GM13977 (cell line): ENCODE results near the gene TSSK6.

Experiments
- DNase-seq: peaks from one replicate; pipeline ENCODE4 v3.0.0; 2012; ENCODE audit warnings: low spot score
- CTCF ChIP-seq: IDR thresholded peaks from 2 replicates; pipeline ENCODE4 v1.5.1; 2012; ENCODE audit warnings: mild to moderate bottlenecking, control low read depth; ENCODE audit not compliant: insufficient read depth; ENCODE audit errors: extremely low read depth, missing control alignments
- in situ Hi-C: fragments of 300-500 bp; cut with MboI; formaldehyde crosslinking; loops from one replicate; pipeline ENCODE4 v1.12.0; 2022; ENCODE audit warnings: low sequenced_read_pairs, low pct_unique_long_range_greater_than_20kb, mixed read lengths, inconsistent platforms; ENCODE audit not compliant: unreplicated experiment

The TSSK6 gene

GRCh38 chr19:19523177-19523576 lies 7.8 kb upstream of the TSSK6 start:
- in situ Hi-C loops = loop anchor here (10.0 kb wide), 1 partner anchor 122 kb away; the partner anchor contains the start of gene GMIP
- no peak for TF ChIP-seq CTCF
- DNase-seq = no peak

DNA sequence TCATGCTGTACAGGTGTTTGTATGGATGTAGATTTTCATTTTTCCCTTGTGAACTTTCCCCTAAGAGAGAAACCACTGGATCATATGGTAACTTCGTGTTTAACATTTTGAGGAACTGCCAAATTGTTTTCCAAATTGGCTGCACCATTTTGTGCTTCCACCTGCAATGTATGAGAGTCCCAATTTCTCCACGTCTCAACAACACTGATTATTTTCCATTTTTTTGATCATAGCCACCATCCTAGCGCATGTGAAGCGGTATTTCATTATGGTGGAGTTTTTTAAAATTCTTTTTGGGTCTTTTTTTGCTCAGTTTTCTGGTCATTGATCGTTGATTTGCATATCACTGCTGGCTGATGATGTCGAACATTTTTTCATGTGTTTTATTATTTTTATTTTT lies 5.6 kb upstream of the TSSK6 start:
- TF ChIP-seq CTCF = no peak
- in situ Hi-C loops = loop anchor here (10.0 kb wide), 1 partner anchor 124 kb away; the partner anchor contains the start of gene GMIP
- DNase-seq = no peak

DNA sequence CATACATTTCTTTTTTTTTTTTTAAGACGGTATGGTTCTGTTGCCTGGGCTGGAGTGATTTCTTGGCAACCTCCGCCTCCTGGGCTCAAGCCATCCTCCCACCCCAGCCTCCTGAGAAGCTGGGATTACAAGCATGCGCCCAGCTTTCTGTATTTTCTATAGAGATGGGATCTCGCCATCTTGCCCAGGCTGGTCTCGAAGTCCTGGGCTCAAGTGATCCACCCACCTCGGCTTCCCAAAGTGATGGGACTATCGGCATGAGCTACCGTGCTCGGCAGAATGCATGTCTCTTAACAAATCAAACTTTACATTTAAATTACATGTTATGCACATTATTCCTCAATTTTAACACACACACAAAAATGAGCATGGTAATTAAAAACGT lies 1.9 kb upstream of the TSSK6 start:
- in situ Hi-C loops = no loop called here
- TF ChIP-seq CTCF = no peak
- no peak for DNase-seq

DNA sequence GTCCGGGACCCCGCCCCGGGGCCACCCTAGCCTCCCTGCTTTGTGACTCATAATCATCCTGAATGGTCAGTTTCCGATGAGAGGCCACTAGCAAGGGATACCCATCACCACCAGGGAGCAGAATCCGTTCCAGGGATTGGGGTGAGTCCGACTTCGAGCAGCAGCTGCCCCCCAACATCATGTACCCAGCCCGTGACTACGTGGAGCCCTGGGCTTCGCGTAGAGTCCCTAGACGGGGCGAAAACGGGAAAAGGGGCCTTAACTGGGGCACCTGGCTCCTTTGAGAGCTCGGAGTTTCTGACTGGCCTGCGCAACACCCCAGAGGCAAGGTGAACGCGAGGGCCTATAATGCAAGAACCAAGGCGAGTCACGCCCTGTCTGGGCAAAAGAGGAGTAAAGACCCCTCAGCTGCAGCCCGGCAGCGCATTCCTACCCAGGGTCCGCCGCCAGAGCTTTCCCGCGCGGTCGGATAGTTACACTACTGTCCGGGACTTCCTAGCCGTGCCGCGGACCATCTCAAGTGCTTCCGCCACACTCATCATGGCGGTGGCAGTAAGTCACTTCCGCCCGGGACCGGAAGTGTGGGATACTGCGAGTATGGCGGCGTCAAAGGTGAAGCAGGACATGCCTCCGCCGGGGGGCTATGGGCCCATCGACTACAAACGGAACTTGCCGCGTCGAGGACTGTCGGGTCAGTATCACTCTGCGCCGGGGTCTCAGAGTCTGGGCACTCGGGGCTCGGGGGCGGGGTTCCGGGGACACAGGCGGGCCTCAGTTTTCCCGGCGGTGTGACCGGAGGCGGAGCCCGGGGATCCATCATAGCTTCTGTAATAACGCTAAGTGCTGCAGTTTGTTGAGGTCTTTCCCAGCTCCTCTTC lies 533 bp upstream of the TSSK6 start, which contains the start of gene NDUFA13:
NDUFA13 (plus strand) TSS at position 584 of the 878 bp plus-strand sequence; CDS start at position 598, 14 bp downstream.
- DNase-seq = peak; percentile 96
- in situ Hi-C loops = no loop called here
- no peak for TF ChIP-seq CTCF

DNA sequence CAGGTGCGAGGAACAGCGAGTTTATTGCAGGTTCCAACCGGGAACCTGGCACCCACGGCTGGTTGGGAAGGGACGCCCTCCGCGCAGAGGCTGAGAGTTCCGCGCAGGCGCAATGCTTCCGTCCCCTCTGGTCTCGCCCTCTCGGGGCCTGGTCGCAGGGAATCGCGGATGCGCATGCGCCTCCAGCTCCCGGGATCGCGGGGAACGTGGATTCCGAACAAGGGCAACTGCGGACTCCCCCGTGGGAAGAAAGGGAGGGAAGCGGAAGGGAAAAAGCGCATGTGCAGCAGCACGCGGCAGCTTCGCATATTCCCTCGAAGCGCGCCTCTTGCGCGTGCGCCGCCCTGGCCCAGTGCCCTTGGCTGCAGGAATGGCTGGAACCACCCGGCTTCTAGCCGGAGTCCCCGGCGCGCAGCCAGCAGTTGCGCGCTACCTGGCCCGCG lies 1.1 kb downstream of the TSSK6 start:
- no peak for TF ChIP-seq CTCF
- in situ Hi-C loops = no loop called here
- DNase-seq = no peak

- DNase-seq = no peak
- TF ChIP-seq CTCF = no peak
- in situ Hi-C loops = no loop called here
These were observed 1.7 kb downstream of the TSSK6 start for GRCh38 chr19:19513682-19514081.
